Brain pericyte (primary cell): ENCODE measurements around the gene SEL1L.
"Not testable (repeated sequence)": the region's sequence is repeated elsewhere in the genome, so short reads cannot be mapped to it uniquely, and the experiment has no call there.

Experiments
- DNase-seq: peaks from one replicate; pipeline ENCODE4 v3.0.0-alpha.2; 2012; ENCODE audit warnings: low read depth, low spot score

SEL1L gene

DNA sequence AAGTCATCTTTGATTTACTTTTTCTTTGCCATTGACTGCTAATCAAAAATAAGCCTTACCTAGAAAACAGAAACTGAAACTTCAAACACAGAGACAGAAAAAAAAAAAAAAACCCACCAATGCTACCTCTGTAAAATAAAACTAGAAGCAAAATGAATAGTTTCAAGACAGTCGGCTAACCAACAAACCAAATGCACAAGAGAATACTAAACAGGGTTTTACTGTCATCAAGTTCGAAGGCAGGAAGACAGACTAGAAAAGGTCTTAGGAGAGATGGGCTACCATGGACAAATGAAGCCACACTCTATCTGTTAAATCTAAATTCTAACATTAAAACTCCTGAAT is 59.5 kb downstream of the SEL1L start:
- no peak for DNase-seq

DNA sequence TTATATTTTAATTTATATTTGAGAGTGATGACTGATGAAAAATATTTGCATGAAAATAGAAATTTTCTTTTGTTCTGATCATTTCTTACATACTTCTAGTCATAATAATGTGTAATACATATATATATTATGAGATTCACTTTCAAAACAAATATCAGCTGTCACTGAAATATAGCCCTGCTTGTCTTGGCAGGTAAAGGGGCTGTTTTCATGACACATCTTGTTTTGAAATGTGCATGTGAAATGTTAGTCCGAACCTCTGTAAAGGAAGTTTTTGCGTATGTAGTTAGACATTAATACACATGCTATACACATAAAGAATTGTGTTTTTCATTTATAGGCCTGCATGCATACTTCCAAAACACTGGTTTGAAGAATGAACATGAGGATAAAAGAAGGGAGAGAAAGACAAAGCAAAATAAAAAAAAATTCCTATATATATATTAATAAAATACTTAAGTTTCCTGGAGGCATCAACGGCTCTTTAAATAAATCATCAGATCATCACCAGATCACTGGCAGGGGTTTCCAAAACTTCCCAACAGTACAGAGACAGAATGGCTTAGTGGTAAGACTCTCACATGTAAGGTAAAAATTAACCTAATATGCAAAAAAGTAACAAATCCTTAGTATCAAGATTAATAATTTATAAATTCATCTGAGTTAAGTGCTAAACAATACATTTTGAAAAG is 60.1 kb downstream of the SEL1L start:
- DNase-seq, result no peak

GRCh38 chr14:81472096-81472800 is 61.4 kb downstream of the SEL1L start:
- no peak for DNase-seq

DNA sequence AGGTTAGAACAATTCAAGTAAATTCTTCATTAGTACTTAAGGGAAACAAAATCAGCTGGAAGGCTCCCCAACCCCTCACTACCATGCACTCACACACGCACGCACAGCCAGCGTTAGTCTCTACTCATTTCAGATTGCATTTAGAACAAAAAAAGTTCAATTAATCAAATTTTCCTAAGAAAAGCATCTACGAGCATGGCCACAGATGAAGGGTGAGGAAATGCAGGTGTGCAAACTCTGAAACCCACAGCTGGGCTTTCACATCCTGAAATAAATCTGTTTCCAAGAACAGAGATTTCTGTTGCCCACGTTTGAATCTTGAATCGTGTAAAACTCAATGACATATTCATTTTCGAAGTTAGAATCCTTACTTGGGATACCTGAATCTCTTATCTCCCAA is 62.6 kb downstream of the SEL1L start:
- DNase-seq, result no peak

GRCh38 chr14:81470557-81470826 is 63.2 kb downstream of the SEL1L start:
- not testable (repeated sequence) for DNase-seq

DNA sequence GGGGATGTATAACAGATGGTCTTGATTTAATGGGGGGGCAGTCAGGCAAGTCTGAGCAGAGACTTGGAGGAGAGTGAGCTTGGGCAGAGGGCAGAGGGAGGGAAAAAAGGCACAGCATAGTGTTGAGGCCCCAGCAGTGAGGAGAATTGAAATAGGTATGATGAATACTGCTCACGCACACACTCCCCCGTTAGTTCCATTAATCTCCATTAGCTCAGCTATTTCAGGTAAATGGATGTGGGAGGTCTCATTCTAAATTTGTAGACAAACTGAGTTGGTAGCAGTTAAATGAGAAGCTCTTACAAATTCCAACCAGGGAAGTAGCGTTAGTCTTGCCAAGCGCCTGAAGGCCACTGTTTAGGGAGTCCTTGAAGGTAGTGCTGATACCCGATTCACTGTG is 66.8 kb downstream of the SEL1L start:
- DNase-seq, result no peak

GRCh38 chr14:81465507-81466228 is 68.0 kb downstream of the SEL1L start:
- no peak for DNase-seq

- DNase-seq, result not testable (repeated sequence)
Observed at GRCh38 chr14:81465003-81465392, 68.7 kb downstream of the SEL1L start.

DNA sequence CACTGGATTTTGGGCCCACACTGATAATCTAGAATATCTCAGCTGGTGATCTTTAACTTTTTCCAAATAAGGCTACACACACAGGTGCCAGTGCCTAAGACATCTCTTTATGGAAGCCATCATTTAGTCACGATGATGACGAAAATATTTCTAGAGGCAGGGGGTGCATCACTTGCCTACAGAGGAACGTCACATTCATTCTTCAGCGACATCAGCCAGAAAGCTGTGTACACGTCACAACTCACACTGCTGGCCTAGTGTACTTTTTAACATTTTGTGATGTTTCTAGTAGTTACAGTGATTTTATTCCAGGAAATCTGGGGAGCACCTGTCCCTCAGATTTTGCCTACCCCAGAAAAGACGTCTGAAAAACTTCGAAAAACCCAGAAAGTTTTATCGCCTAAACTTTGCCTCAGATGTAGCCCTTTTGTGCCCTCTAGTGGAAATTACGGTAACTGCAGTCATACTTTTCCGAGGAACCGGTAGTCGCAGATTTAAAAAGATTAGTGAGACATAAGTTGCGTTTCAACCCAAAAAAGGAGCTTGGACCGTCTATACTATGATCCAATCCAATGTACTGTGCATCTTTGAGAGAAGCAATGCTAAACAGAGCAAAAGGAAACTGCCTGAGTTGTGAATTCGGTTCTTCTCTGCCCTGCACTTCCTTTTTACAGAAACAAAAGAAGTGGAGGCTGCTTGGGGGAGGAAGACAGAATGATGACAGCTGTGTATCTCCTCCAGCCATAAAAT is 69.2 kb downstream of the SEL1L start:
- peak; percentile 18 for DNase-seq

DNA sequence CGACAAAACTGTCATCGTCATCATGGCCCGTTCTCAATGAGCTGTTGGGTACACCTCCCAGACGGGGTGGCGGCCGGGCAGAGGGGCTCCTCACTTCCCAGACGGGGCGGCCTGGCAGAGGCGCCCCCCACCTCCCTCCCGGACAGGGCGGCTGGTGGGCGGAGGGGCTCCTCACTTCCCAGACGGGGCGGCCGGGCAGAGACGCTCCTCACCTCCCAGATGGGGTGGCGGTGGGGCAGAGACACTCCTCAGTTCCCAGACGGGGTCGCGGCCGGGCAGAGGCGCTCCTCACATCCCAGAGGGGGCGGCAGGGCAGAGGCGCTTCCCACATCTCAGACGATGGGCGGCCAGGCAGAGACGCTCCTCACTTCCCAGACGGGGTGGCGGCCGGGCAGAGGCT is 71.3 kb downstream of the SEL1L start:
- DNase-seq, result not testable (repeated sequence)

DNA sequence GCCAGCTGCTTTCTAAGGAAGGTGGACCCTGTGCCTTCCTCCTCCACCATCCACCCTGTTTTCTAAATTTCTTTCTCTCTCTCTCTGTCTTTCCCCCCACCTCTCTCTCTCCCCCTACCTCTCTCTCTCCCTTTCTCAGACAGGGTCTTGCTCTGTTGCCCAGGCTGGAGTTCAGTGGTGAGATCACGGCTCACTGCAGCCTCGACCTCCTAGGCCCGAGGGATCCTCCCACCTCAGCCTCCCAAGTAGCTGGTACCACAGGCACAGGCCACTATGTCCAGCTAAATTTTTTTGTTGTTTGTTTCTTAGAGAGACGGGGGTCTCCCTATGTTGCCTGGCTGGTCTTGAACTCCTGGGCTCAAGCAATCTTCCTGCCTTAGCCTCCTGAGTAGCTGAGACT is 73.7 kb downstream of the SEL1L start:
- no peak for DNase-seq

DNA sequence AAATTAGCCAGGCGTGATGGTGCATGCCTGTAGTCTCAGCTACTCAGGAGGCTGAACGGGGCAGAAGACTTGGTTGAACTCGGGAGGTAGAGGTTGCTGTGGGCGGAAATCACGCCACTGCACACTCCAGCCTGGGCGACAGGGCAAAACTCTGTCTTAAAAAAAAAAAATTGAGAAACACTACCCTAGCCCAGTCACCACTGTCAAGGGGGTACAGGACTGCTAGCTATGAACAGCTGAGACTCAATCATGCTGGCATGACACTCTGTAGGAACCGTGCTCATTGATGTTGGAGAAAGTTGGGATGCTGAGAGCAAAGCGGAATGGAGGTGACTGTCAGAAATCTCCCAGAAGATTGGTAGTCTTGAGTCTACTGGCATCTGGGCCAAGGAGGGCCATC is 75.3 kb downstream of the SEL1L start:
- no peak for DNase-seq

GRCh38 chr14:81455390-81455789 is 78.3 kb downstream of the SEL1L start:
- no peak for DNase-seq

DNA sequence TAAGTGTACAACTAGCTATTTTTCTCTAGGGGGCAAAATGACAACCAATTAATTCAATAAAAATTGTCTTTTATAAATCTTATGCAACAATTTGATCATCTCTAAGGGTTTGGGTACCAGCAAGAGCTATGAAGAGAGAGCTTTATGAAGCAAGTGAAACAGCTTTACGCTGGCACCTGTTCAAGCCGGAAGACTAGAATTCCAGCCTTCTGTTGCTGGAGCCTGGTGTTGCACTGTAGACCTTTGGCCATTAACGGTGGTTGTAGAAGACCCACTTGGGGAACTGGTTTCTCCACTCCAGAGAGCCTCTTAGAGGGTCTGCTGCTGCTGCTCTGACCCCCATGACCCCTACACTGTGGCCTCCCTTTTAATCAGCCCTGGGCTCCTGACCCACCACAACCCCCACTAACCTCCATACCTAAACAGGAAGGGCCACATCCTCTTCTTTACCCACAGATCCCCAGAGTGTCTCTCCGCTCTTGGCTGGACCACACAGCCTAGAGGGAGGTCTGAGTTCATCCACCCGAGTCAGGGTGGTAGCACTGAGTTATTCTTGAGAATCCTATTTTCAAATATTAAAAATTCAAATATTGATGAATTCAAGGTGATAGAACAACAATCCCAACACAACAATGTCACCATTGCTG is 79.0 kb downstream of the SEL1L start:
- no peak for DNase-seq

DNA sequence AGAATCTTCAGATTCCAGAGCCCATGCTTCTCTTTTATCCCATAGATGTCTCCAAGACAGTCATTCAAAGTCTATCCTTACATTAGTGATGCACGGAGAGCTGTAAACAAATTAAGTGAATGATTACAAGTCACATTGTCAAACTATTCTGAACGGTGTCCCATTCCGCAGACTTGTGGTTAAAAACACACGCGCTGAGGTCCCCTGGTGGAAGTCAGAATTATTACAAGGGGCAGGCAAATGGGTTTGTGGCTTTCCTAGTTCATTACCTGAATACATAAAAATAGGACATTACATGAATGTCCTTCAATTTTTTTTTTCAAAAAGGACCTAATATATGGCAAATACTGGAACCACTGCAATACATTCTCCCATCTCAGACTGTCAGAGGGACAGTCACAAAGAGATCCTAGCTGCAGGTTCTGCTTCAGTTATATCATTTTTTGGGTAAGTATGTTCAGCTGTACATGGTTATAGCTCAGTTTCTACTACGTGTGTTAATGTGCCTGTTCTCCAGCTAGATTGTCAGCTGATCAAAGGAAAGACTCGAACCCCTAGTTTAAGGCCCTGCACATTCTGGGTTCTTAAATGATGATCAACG is 80.4 kb downstream of the SEL1L start:
- no peak for DNase-seq

DNA sequence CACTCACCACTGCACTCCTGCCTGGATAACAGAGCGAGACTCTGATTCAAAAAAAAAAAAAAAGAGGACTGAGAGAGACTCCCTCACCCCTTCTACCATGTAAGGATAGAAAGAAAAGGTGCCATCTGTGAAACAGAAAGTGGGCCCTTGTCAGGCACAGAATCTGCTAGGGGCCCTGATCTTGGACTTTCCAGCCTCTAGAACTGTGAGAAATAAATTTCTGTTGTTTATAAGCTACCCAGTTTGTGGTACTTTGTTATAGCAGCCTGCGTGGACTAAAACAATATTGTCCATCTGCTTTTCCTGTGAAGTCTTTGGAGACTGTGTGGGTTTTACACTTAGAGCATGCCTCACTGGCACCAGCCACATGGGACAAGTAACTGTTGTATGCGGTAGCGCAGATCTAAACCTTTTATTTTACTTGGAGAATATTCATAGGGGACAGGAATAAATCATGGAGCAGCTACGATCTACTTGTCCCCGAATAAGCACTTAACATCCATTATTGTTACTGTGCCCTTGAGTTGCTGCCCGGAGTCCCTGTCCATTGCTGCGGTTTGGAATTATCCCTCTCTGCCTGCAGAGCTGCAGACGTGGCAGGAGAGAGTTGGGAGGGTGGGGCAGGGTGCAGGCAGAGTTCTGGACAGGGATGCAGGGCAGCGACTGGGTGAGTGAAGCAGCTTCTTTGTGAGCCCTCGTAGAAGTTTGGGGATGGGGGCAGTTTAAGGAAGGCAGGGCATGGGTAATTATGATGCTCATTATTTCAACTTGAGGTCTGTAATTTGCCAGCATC is 81.1 kb downstream of the SEL1L start:
- no peak for DNase-seq

DNA sequence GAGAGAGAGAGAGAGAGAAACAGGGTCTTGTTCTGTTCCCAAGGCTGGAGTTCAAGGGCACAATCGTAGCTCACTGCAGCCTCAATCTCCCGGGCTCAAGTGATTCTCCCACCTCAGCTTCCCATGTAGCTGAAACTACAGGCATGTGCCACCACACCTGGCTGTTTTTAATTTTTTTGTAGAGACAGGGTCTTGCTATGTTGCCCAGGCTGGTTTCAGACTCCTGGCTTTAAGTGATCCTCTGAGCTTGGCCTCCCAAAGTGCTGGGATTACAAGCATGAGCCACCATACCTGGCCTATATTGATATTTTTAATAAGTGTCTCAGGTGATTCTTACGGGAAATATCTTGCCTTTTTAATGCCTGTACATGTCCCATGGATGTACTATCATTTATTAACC is 82.7 kb downstream of the SEL1L start:
- DNase-seq, result no peak

DNA sequence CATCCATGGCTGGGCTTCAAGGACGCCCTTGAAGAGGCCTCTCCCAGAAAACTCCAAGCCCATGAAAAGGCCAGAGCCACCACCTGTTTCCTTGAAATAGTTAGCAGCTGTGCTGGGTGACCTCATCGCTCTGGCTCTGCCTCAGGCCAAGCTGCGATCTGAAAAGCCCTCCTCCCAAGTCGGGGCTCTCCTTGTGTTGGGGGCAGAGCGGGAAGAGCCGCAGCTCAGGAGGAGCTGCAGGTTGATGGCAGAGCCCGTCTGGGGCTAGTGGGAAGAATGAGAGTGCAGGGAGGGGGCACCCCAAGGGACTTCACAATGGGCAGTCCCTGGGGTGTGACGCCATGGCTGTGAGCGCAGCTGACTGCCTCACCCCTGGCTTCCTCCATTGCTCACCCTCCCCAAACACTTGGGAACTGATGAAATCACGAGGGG is 83.5 kb downstream of the SEL1L start:
- no peak for DNase-seq

GRCh38 chr14:81449576-81449975 is 84.1 kb downstream of the SEL1L start:
- no peak for DNase-seq

- no peak for DNase-seq
Observed at GRCh38 chr14:81449114-81449513, 84.5 kb downstream of the SEL1L start.
